ENCODE measurements around the gene GPAT3.

DNA sequence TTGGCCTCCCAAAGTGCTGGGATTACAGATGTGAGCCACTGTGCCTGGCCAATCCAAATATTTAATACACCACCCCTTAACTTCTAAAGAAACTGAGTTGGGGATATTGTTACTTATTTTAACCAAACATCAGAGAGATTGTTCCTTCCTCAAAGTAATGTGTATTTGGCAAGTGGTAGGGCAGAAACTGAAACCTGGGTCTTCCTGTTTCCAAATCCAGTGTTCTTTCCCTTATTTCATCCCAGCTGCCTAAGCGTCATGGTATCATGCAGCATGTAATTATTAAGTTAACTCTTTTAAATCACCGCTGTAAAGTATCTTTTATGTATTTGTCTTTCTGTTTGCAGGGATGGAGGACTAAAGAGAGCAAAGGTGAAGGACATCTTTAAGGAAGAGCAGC, 68.4 kb downstream of the GPAT3 start:
- TF ChIP-seq CTCF (conservative IDR thresholded peaks at IDR 0.05), result no peak
- no peak for TF ChIP-seq ZFX (IDR thresholded peaks at IDR 0.05)

Measured in C4-2B (cell line).